Breast epithelium (tissue), 4 donors: ENCODE measurements around the gene NLGN4Y. TPM values are rescaled to one million over a fixed set of nuclear protein-coding genes. Genes with fewer than 3 reads are reported as not detected.

Experiments
- DNase-seq, 2 donors: peaks; one replicate each; pipeline ENCODE4 v3.0.0-alpha.2; 2019; ENCODE audit warnings: low spot score in 2 of 2
- H3K27ac ChIP-seq, 2 donors: fragments of 200-600 bp; sonication (generic) in 1 of 2; one replicate each; pipeline ENCODE4 v1.5.1; 2016 to 2019; ENCODE audit warnings: mild to moderate bottlenecking in 1 of 2
- H3K27me3 ChIP-seq, 2 donors: fragments of 200-600 bp; sonication (generic) in 1 of 2; one replicate each; pipeline versions ENCODE4 v1.5.1 to v1.6.0; 2017 to 2019; ENCODE audit warnings: control low read depth in 1 of 2, mild to moderate bottlenecking in 1 of 2
- H3K36me3 ChIP-seq: fragments of 200-600 bp; one replicate; pipeline ENCODE4 v1.5.1; 2019
- H3K4me1 ChIP-seq, 2 donors: fragments of 200-600 bp; sonication (generic); one replicate each; pipeline ENCODE4 v1.5.1; 2016 to 2019; ENCODE audit warnings: control low read depth in 1 of 2
- H3K4me3 ChIP-seq, 3 donors: fragments of 200-600 bp; sonication (generic); 1 replicate in 2 of 3; 2 replicates in 1 of 3; pipeline ENCODE4 v1.5.1; 2016 to 2019; ENCODE audit warnings: mild to moderate bottlenecking in 3 of 3, moderate library complexity in 2 of 3
- H3K9me3 ChIP-seq, 2 donors: fragments of 200-600 bp; sonication (generic) in 1 of 2; one replicate each; pipeline ENCODE4 v1.5.1; 2016 to 2019; ENCODE audit warnings: control low read depth in 1 of 2
- POLR2A ChIP-seq: fragments of 450-650 bp; IDR thresholded peaks from one replicate; pipeline ENCODE4 v1.6.1; 2016; ENCODE audit warnings: antibody characterized with exemption, mild to moderate bottlenecking, moderate library complexity
- POLR2AphosphoS5 ChIP-seq, 3 donors: sonication (generic); formaldehyde crosslinking; IDR thresholded peaks; one replicate each; pipeline ENCODE4 v1.6.1; 2017; ENCODE audit warnings: antibody characterized with exemption in 3 of 3
- intact Hi-C: fragments of 100-400 bp; cut with DNase I; formaldehyde crosslinking; loops from one replicate; pipeline ENCODE4 v1.15.1; 2023; ENCODE audit warnings: low total_unique reads
- total RNA-seq, 3 donors: library from RNA; depleted of rRNA; stranded (reverse); fragments of >200 nt; gene quantifications; one replicate each; pipeline ENCODE4 v1.1.0, GENCODE V29; 2016
- TF ChIP-seq, protein P1 (sequence below), 3 donors: fragments of 450-650 bp; IDR thresholded peaks; one replicate each; pipeline ENCODE4 v1.5.1; 2016 to 2017; ENCODE audit warnings: antibody characterized with exemption in 3 of 3, mild to moderate bottlenecking in 3 of 3, moderate library complexity in 3 of 3

NLGN4Y gene
- total RNA-seq, 3 donors from 2014 or later: 0.15 to 20.3 TPM; not detected in 1

DNA sequence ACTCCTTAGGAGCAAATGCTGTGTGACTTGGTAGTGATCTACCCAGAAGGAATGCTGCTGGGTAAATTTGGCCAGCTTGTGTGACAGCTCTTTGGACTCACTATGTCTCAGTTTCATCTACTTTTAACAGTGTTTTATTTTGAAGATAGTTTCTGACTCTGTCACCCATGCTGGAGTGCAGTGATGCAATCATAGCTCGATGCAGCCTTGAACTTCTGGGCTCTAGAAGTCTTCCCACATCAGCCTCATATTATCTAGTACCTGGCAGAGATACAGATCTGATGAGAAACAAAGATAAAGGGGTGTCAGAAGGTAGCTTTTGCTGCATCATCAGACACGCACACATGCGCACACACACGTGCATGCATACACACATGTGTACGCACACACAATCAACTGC, 19.2 kb downstream of the NLGN4Y start:
- no peak for DNase-seq
- H3K36me3 ChIP-seq: no peaks in the 10 kb centered on the region
- TF ChIP-seq, protein P1, sequence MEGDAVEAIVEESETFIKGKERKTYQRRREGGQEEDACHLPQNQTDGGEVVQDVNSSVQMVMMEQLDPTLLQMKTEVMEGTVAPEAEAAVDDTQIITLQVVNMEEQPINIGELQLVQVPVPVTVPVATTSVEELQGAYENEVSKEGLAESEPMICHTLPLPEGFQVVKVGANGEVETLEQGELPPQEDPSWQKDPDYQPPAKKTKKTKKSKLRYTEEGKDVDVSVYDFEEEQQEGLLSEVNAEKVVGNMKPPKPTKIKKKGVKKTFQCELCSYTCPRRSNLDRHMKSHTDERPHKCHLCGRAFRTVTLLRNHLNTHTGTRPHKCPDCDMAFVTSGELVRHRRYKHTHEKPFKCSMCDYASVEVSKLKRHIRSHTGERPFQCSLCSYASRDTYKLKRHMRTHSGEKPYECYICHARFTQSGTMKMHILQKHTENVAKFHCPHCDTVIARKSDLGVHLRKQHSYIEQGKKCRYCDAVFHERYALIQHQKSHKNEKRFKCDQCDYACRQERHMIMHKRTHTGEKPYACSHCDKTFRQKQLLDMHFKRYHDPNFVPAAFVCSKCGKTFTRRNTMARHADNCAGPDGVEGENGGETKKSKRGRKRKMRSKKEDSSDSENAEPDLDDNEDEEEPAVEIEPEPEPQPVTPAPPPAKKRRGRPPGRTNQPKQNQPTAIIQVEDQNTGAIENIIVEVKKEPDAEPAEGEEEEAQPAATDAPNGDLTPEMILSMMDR (IDR thresholded peaks at IDR 0.05): no peak
- no peak for TF ChIP-seq POLR2AphosphoS5 (IDR thresholded peaks at IDR 0.05)
- TF ChIP-seq POLR2A: no peak
- no peak overlapping the region for H3K27ac ChIP-seq
- H3K9me3 ChIP-seq: no peaks in the 10 kb centered on the region
- no peaks in the 10 kb centered on the region for H3K27me3 ChIP-seq
- no peak overlapping the region for H3K4me3 ChIP-seq
- intact Hi-C loops: no loop called here
- no peaks in the 10 kb centered on the region for H3K4me1 ChIP-seq

DNA sequence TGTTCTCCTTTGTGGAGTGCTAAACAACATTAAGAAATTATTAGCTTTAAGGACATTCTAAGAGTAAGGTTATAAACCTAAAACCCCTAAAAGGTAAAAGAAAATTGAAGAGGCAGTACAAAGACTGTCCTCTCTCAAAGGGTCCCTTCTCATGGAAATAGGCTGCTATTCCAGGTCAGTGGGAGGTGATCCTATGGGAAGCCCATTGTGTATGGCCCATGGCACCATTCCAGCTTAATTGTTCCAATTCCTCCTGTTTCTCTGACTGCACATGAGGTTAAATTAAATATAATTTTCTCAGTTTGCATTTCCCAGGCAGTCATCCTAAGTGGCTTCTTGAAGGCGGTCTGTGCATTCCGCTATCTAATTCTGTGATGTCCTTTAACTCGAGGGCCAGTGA, 57.0 kb downstream of the NLGN4Y start:
- intact Hi-C loops: no loop called here
- DNase-seq: no peak
- TF ChIP-seq POLR2AphosphoS5 (IDR thresholded peaks at IDR 0.05): no peak
- TF ChIP-seq POLR2A: no peak
- TF ChIP-seq, protein P1 (IDR thresholded peaks at IDR 0.05): no peak
- Histone ChIP-seq H3K27me3 (no peaks in the 10 kb centered on the region), H3K36me3 (no peaks in the 10 kb centered on the region), H3K4me1 (no peaks in the 10 kb centered on the region), H3K27ac (no peak overlapping the region), H3K4me3 (no peak overlapping the region), H3K9me3 (no peaks in the 10 kb centered on the region)

DNA sequence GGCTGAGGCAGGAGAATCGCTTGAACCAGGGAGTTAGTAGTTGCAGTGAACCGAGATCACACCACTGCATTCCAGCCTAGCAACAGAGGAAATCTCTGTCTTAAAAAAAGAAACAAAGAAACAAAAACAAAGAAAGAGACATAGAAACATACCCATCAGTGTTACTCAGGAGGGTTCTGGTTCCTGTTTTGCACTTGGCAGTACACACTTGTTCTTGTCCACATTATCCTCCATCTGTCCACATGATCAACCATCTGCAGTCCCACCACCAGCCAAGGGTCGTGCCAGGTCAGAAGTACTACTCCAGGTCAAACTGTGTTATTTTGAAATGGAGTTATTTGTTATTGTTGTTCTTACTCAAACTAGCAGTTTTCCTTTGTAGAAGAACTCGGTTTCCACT, 62.4 kb downstream of the NLGN4Y start:
- H3K4me1 ChIP-seq: no peaks in the 10 kb centered on the region
- no peaks in the 10 kb centered on the region for H3K27me3 ChIP-seq
- no peak overlapping the region for H3K4me3 ChIP-seq
- no peak overlapping the region for H3K27ac ChIP-seq
- H3K36me3 ChIP-seq: no peaks in the 10 kb centered on the region
- H3K9me3 ChIP-seq: no peaks in the 10 kb centered on the region
- DNase-seq: no peak
- intact Hi-C loops: no loop called here
- TF ChIP-seq, protein P1 (IDR thresholded peaks at IDR 0.05): no peak
- TF ChIP-seq POLR2AphosphoS5 (IDR thresholded peaks at IDR 0.05): no peak
- no peak for TF ChIP-seq POLR2A

DNA sequence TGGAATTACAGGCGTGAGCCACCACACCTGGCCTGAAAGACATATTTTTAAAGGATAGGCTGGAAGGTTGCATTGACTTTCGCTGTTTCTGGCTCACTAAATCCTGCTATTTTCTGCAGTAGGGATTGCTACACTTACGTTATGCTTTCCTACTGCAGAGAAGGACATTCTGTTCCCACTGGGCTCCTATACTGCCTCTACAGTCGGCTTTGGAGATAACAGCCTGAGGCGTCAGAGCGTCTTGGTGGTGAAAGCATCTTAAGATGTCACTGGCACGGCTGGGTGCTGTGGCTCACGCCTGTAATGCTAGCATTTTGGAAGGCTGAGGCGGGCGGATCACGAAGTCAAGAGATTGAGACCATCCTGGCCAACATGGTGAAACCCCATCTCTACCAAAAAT, 77.0 kb downstream of the NLGN4Y start:
- Histone ChIP-seq H3K9me3 (no peaks in the 10 kb centered on the region), H3K4me1 (no peaks in the 10 kb centered on the region), H3K36me3 (no peaks in the 10 kb centered on the region), H3K27me3 (no peaks in the 10 kb centered on the region), H3K27ac (no peak overlapping the region), H3K4me3 (no peak overlapping the region)
- DNase-seq: no peak
- TF ChIP-seq POLR2AphosphoS5 (IDR thresholded peaks at IDR 0.05) (no peak), POLR2A (no peak)
- TF ChIP-seq, protein P1 (IDR thresholded peaks at IDR 0.05): no peak
- intact Hi-C loops: no loop called here

DNA sequence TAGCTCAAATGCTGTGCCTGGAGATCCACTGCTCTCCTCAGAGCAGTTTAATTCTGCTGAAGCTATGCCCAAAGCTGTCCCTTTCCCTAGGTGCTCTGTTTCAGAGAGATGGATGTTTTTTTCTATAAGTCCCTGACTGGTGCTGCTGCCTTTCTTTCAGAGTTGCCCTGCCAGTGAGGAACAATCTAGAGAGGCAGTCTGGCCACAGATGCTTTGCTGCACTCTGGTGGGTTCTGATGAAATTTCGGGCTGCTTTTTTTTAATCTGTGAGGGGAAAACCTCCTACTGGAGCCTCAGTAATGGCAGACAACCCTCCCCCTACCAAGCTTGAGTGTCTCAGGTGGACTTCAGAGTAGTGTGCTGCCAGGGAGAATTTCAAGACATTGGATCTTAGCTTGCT, 93.3 kb downstream of the NLGN4Y start:
- intact Hi-C loops: no loop called here
- Histone ChIP-seq H3K4me1 (no peaks in the 10 kb centered on the region), H3K4me3 (no peak overlapping the region), H3K27me3 (no peaks in the 10 kb centered on the region), H3K27ac (no peak overlapping the region), H3K9me3 (no peaks in the 10 kb centered on the region), H3K36me3 (no peaks in the 10 kb centered on the region)
- no peak for DNase-seq
- no peak for TF ChIP-seq POLR2A
- TF ChIP-seq POLR2AphosphoS5 (IDR thresholded peaks at IDR 0.05): no peak
- TF ChIP-seq, protein P1 (IDR thresholded peaks at IDR 0.05): no peak
